Measurements from ENCODE around the gene CYP11A1.

CYP11A1 gene

DNA sequence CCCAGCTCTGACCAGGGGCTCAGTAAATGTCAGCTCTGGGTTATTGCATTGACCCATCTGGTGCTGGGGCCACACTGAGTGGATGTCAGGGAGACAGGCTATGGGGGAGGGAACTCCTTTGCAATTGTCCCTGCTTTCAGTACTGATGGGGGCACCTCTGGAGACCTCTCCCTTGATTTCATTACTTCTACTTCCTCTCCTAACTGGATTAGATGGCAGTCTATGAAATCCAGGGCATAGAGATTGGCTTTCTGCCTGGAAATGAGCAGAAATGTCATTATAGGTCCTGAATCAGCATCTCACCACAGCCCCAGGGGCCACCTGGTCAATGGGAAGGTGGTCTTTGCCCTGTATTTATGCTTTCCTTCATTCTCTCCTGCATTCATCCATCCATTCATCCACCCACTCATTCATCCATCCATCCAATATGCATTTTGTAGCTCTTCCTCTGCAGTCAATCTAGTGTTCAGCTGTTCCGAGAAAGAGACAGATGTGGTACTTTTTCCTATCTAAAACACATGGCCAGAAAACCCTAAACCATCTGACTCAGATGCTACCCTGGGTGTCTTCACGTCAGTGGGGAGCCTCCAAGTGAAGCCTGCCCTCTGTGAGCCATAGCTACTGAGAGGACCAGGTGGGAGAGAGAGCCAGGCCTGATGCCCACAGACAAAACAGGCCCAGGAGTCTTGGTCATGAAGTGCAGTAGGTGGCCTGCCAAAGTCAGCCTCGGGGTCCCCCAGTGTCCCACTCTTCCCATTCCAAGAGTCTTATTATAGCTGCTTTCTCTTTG, 74.2 kb downstream of the CYP11A1 start:
- no peak overlapping the region for H3K4me3 ChIP-seq (ENCODE audit: low read depth, low read length)
- DNase-seq (ENCODE audit: low read depth, low spot score), result no peak
- in situ Hi-C loops (cut with HindIII; ENCODE audit: low sequenced_read_pairs), result no loop called here
- no peak for TF ChIP-seq CTCF (IDR thresholded peaks at IDR 0.05; ENCODE audit: low read depth, low read length)

DNA sequence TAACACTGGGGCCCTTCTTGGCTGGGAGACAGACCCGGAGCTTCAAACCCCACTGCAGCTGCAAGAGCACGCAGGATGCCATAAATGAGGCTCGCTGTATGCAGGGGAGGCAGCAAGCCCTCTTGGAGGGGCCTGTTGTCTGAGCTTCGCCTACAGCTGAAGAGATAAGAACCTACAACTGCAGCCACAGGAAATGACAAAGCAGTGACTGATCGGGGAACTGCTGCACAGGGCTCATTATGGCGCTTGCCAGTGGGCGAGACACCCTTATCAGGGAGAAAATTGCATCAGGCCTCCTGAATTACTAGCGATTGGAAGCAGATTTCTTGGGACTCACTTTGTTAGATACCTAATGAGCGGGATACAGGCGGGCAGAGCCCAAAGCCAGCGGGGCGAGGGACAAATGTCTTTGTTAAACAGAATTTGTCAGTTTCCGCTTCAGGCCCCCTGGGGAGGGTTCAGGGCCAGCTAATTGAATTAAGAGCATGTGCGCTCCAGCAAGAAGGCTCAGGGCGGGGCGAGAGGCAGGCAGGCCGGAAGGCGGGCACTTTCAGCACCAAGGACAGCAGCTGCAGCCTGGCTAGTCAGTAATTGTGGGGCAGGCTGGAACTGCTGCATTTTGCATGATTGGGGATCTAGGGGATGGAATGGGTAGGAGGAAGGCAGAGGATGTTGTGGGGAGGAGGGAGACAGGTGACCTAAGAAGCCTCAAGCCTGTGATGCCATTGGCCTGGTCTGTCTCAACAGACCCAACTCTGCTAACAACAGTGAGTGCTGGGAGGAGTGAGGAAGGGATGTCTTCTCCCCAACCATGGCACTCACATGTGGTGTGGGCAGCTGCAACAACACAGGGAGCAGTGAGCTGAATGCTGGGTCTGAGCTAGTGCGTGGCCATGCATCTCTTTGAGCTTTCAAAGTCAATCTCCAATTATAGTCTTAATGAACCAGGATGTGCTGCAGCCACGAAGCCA, 76.1 kb downstream of the CYP11A1 start:
- in situ Hi-C loops (cut with HindIII; ENCODE audit: low sequenced_read_pairs), result no loop called here
- no peak for TF ChIP-seq CTCF (IDR thresholded peaks at IDR 0.05; ENCODE audit: low read depth, low read length)
- peak; percentile 73 for DNase-seq (ENCODE audit: low read depth, low spot score)
- H3K4me3 ChIP-seq (ENCODE audit: low read depth, low read length), result no peak overlapping the region

DNA sequence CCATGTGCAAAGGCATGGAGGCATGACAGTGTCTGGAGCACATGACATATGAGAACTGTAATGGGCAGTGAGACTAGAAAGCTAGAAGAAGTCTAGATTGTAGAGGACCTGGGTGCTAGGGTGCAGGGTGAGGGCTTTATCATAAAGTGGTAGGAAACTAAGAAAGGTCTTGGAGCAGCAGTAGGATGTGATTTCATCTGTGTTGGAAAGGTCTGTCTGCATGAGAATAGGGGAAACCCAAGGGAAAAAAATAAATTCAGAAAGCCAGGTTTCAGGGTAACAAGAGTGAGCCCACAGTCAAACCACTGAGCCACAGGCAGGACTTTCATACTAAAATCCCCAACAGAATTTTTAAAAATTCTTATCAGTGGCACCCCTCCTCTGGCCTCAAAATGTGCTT, 76.8 kb downstream of the CYP11A1 start:
- in situ Hi-C loops (cut with HindIII; ENCODE audit: low sequenced_read_pairs), result no loop called here

DNA sequence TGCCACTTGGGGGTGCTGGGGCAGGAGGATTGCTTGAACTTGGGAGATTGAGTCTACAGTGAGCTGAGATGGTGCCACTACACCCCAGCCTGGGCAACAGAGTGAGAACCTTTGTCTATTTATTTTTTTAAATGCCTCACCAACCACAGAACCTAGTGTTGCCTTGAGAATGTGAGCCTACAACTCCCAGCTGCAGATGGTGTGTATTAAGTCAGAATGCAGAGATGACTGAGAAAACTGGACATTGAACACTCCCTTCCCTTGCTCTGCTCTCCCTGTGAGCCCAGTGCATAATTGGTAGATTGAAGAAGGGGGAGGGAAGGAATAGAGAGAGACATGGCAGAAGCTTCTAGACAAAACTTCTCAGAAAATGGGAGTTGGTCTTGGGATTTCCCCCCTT, 77.8 kb downstream of the CYP11A1 start:
- in situ Hi-C loops (cut with HindIII; ENCODE audit: low sequenced_read_pairs), result no loop called here
- no peak for TF ChIP-seq CTCF (IDR thresholded peaks at IDR 0.05; ENCODE audit: low read depth, low read length)
- no peak for DNase-seq (ENCODE audit: low read depth, low spot score)
- H3K4me3 ChIP-seq (ENCODE audit: low read depth, low read length), result no peak overlapping the region

More for the DNA sequence above, 76.8 kb downstream of the CYP11A1 start:
- H3K4me3 ChIP-seq (ENCODE audit: low read depth, low read length), result no peak overlapping the region
- TF ChIP-seq CTCF (IDR thresholded peaks at IDR 0.05; ENCODE audit: low read depth, low read length), result no peak
- DNase-seq (ENCODE audit: low read depth, low spot score), result no peak
